PC-9 (cell line): ENCODE data around the gene LHFPL2. TPM values are rescaled to one million over a fixed set of nuclear protein-coding genes. Genes with fewer than 3 reads are reported as not detected.

Experiments
- BruUV-seq: library from RNA; stranded (reverse); fragments of 400-500 nt; replicated peaks from 2 replicates; lab custom pipeline; 2021; lab: Mats Ljungman, UMichigan
- CTCF ChIA-PET: fragments of 300-600 bp; sonication (Branson Sonifier 250); formaldehyde crosslinking; loops from one replicate; lab custom pipeline; 2022; ENCODE audit warnings: antibody characterized with exemption; lab: Charles Lee
- POLR2A ChIA-PET: fragments of 300-600 bp; sonication (Branson Sonifier 250); formaldehyde crosslinking; loops from one replicate; lab custom pipeline; 2022; ENCODE audit warnings: antibody characterized with exemption; ENCODE audit not compliant: unreplicated experiment; lab: Charles Lee
- DNase-seq, 2 experiments: peaks; one replicate each; pipeline versions ENCODE4 v3.0.0 to v3.0.0-alpha.2; 2015 to 2022; ENCODE audit warnings: mixed read lengths in 1 of 2
- H2AFZ ChIP-seq: fragments of 200-600 bp; sonication (generic); 2 replicates; pipeline ENCODE4 v1.8.1; 2017; ENCODE audit warnings: antibody characterized with exemption
- H3F3A ChIP-seq: fragments of 200-600 bp; sonication (generic); 2 replicates; pipeline ENCODE4 v1.8.1; 2017; ENCODE audit warnings: antibody characterized with exemption, mild to moderate bottlenecking, low read depth; ENCODE audit not compliant: insufficient read depth
- H3K27ac ChIP-seq: fragments of 200-600 bp; sonication (generic); 2 replicates; pipeline ENCODE4 v1.6.1; 2016; ENCODE audit warnings: mixed run types
- H3K27me3 ChIP-seq: fragments of 200-600 bp; sonication (generic); 2 replicates; pipeline ENCODE4 v1.6.1; 2016; ENCODE audit warnings: low read depth, mixed run types; ENCODE audit not compliant: insufficient read depth
- H3K36me3 ChIP-seq: fragments of 200-600 bp; sonication (generic); 2 replicates; pipeline ENCODE4 v1.6.1; 2016; ENCODE audit warnings: low read depth, mixed run types
- H3K4me1 ChIP-seq: fragments of 200-600 bp; sonication (generic); replicated peaks from 2 replicates; pipeline ENCODE4 v1.6.1; 2016; ENCODE audit warnings: mixed run types; ENCODE audit not compliant: insufficient read depth
- H3K4me2 ChIP-seq: fragments of 200-600 bp; sonication (generic); 2 replicates; pipeline ENCODE4 v1.6.1; 2017; ENCODE audit warnings: mixed run types
- H3K4me3 ChIP-seq: fragments of 200-600 bp; sonication (generic); 2 replicates; pipeline ENCODE4 v1.6.1; 2016; ENCODE audit warnings: mixed run types
- H3K79me2 ChIP-seq: fragments of 200-600 bp; sonication (generic); 2 replicates; pipeline ENCODE4 v1.6.1; 2017; ENCODE audit warnings: low read depth, mixed run types
- H3K9me2 ChIP-seq: fragments of 200-600 bp; sonication (generic); 2 replicates; pipeline ENCODE4 v1.8.1; 2017; ENCODE audit warnings: mild to moderate bottlenecking; ENCODE audit not compliant: insufficient read depth
- H3K9me3 ChIP-seq: fragments of 200-600 bp; sonication (generic); 2 replicates; pipeline ENCODE4 v1.8.1; 2016; ENCODE audit warnings: low read depth; ENCODE audit not compliant: insufficient read depth
- H4K20me1 ChIP-seq: fragments of 200-600 bp; sonication (generic); 2 replicates; pipeline ENCODE4 v1.8.1; 2017; ENCODE audit not compliant: insufficient read depth
- CTCF ChIP-seq: fragments of 200-600 bp; sonication (generic); conservative IDR thresholded peaks from 2 replicates; pipeline ENCODE4 v1.6.1; 2017; ENCODE audit warnings: mixed run types, antibody characterized with exemption, mild to moderate bottlenecking, moderate library complexity
- EZH2 ChIP-seq: fragments of 200-600 bp; sonication (generic); IDR thresholded peaks from 2 replicates; pipeline ENCODE4 v1.8.0; 2017; ENCODE audit warnings: antibody characterized with exemption, low read depth
- intact Hi-C: fragments of 100-400 bp; cut with micrococcal nuclease; formaldehyde crosslinking; loops from one replicate; pipeline ENCODE4 v1.10.0; 2022; ENCODE audit not compliant: unreplicated experiment
- total RNA-seq: library from RNA; stranded (reverse); gene quantifications from 2 replicates; pipeline ENCODE4 v1.2.3, GENCODE V29; 2021

LHFPL2 gene
- total RNA-seq, 1 experiment from 2014 or later, result 10.1 TPM

GRCh38 chr5:78597974-78598371, 50.6 kb downstream of the LHFPL2 start:
- Histone ChIP-seq H3K27ac (peak overlapping the region; percentile 95), H3K9me2 (no peaks in the 10 kb centered on the region), H3K4me2 (peak overlapping the region; percentile 50), H3K79me2 (peaks cover 39% of the 10 kb centered on the region), H3F3A (peaks cover 53% of the 10 kb centered on the region), H2AFZ (no peak overlapping the region), H3K4me3 (no peak overlapping the region), H3K4me1 (peaks cover 71% of the 10 kb centered on the region), H3K9me3 (no peaks in the 10 kb centered on the region), H4K20me1 (no peaks in the 10 kb centered on the region), H3K36me3 (no peaks in the 10 kb centered on the region), H3K27me3 (no peaks in the 10 kb centered on the region)
- BruUV-seq, result no TSS peak
- DNase-seq, result peak; percentile 4 to 80
- POLR2A ChIA-PET, result no interaction called here
- intact Hi-C loops, result loop anchor here (10.0 kb wide), 1 partner anchor 93 kb away; no protein-coding TSS in a partner anchor
- CTCF ChIA-PET, result no interaction called here
- TF ChIP-seq CTCF, result no peak
- TF ChIP-seq EZH2, result no peak

GRCh38 chr5:78597068-78597973, 51.3 kb downstream of the LHFPL2 start:
- no peak for DNase-seq
- Histone ChIP-seq H3K36me3 (no peaks in the 10 kb centered on the region), H3K79me2 (peaks cover 44% of the 10 kb centered on the region), H3K27ac (peak overlapping the region; percentile 95), H3K27me3 (no peaks in the 10 kb centered on the region), H3K4me3 (no peak overlapping the region), H3K4me2 (peak overlapping the region; percentile 50), H3K9me3 (no peaks in the 10 kb centered on the region), H3K4me1 (peaks cover 72% of the 10 kb centered on the region), H4K20me1 (no peaks in the 10 kb centered on the region), H3K9me2 (no peaks in the 10 kb centered on the region), H3F3A (peaks cover 47% of the 10 kb centered on the region), H2AFZ (no peak overlapping the region)
- POLR2A ChIA-PET, result no interaction called here
- BruUV-seq, result no TSS peak
- intact Hi-C loops, result loop anchor here (10.0 kb wide), 1 partner anchor 93 kb away; no protein-coding TSS in a partner anchor
- TF ChIP-seq CTCF (no peak), EZH2 (no peak)
- CTCF ChIA-PET, result no interaction called here

- ChIA-PET POLR2A (interaction anchor here (0.6 kb wide), 1 partner anchor 1584 kb away, joined by 7 read pairs; no protein-coding TSS in a partner anchor), CTCF (no interaction called here)
- no peak for DNase-seq
These were observed 53.1 kb downstream of the LHFPL2 start for GRCh38 chr5:78595458-78595921.

More at GRCh38 chr5:78595458-78595921, 53.1 kb downstream of the LHFPL2 start:
- H3K36me3 ChIP-seq, result 0 out of 2 replicates have a peak, but pooled peaks cover 7% of the 10 kb centered on the region
- no peak overlapping the region for H2AFZ ChIP-seq
- intact Hi-C loops, result loop anchor here (1.0 to 10.0 kb wide), 2 partner anchors 43 to 91 kb away; no protein-coding TSS in a partner anchor
- no peaks in the 10 kb centered on the region for H3K27me3 ChIP-seq
- peaks cover 86% of the 10 kb centered on the region for H3K4me1 ChIP-seq
- TF ChIP-seq CTCF, result no peak
- no peak for TF ChIP-seq EZH2
- no peaks in the 10 kb centered on the region for H4K20me1 ChIP-seq
- H3K4me2 ChIP-seq, result peak overlapping the region; percentile 50
- peaks cover 54% of the 10 kb centered on the region for H3K79me2 ChIP-seq
- H3K9me3 ChIP-seq, result no peaks in the 10 kb centered on the region
- peak overlapping the region; percentile 95 for H3K27ac ChIP-seq
- BruUV-seq, result TSS peak; percentile 65
- peaks cover 57% of the 10 kb centered on the region for H3F3A ChIP-seq
- no peaks in the 10 kb centered on the region for H3K9me2 ChIP-seq
- no peak overlapping the region for H3K4me3 ChIP-seq
